ELF-1 (cell line): Measurements from ENCODE around the gene RARRES2.
"Not testable (repeated sequence)": the region's sequence is repeated elsewhere in the genome, so short reads cannot be mapped to it uniquely, and the experiment has no call there.

Source experiments
- DNase-seq: peaks from one replicate; pipeline ENCODE4 v3.0.0-alpha.2; 2016; ENCODE audit warnings: low read depth, low spot score

Gene RARRES2

DNA sequence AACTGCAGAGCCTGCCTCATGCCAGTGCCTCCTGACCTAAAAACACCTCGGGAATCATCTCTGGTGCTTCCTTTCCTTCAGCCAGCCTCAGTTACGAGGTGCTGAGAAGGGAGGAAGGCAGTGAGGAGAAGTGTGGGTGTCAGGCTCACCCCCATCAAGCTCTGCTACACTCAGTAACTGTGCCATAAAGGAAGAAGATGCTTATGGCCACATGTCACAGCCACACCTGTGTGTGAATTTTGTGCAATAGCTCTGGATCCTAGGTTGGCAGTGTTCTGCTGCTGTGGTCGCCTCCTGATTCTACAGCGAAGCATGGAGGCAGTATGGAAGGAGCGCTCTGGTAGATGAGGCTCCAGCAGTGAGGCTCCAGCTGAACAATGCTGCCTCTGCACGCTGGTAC lies 52.6 kb downstream of the RARRES2 start:
- DNase-seq: not testable (repeated sequence)
